GM12874 (cell line): Measurements from ENCODE around the gene OBI1.

Experiments used
- CTCF ChIP-seq: IDR thresholded peaks from 2 replicates; pipeline ENCODE4 v1.5.1; 2011; ENCODE audit warnings: low read depth, mild to moderate bottlenecking, control low read depth, low read length, moderate library complexity; ENCODE audit not compliant: insufficient read depth

The OBI1 gene

GRCh38 chr13:78679329-78679728 is 20.4 kb upstream of the OBI1 start:
- TF ChIP-seq CTCF = no peak

GRCh38 chr13:78675112-78675511 is 16.2 kb upstream of the OBI1 start:
- no peak for TF ChIP-seq CTCF

GRCh38 chr13:78674638-78675037 is 15.7 kb upstream of the OBI1 start:
- TF ChIP-seq CTCF = no peak

- no peak for TF ChIP-seq CTCF
Measured at GRCh38 chr13:78662467-78662866, 3.5 kb upstream of the OBI1 start.

GRCh38 chr13:78660495-78660857 is 1.5 kb upstream of the OBI1 start:
- no peak for TF ChIP-seq CTCF

GRCh38 chr13:78659732-78660494 is 958 bp upstream of the OBI1 start:
- no peak for TF ChIP-seq CTCF

GRCh38 chr13:78659450-78659730 is 435 bp upstream of the OBI1 start:
- no peak for TF ChIP-seq CTCF
